CD4-positive, alpha-beta T cell treated with Interleukin-2 at 100 ng/mL for 4 hours (primary cell): Measurements from ENCODE around the gene USP31.

Experiments used
- DNase-seq: peaks from one replicate; pipeline ENCODE4 v3.0.0-alpha.2; 2020; ENCODE audit warnings: low spot score

The USP31 gene, protein sequence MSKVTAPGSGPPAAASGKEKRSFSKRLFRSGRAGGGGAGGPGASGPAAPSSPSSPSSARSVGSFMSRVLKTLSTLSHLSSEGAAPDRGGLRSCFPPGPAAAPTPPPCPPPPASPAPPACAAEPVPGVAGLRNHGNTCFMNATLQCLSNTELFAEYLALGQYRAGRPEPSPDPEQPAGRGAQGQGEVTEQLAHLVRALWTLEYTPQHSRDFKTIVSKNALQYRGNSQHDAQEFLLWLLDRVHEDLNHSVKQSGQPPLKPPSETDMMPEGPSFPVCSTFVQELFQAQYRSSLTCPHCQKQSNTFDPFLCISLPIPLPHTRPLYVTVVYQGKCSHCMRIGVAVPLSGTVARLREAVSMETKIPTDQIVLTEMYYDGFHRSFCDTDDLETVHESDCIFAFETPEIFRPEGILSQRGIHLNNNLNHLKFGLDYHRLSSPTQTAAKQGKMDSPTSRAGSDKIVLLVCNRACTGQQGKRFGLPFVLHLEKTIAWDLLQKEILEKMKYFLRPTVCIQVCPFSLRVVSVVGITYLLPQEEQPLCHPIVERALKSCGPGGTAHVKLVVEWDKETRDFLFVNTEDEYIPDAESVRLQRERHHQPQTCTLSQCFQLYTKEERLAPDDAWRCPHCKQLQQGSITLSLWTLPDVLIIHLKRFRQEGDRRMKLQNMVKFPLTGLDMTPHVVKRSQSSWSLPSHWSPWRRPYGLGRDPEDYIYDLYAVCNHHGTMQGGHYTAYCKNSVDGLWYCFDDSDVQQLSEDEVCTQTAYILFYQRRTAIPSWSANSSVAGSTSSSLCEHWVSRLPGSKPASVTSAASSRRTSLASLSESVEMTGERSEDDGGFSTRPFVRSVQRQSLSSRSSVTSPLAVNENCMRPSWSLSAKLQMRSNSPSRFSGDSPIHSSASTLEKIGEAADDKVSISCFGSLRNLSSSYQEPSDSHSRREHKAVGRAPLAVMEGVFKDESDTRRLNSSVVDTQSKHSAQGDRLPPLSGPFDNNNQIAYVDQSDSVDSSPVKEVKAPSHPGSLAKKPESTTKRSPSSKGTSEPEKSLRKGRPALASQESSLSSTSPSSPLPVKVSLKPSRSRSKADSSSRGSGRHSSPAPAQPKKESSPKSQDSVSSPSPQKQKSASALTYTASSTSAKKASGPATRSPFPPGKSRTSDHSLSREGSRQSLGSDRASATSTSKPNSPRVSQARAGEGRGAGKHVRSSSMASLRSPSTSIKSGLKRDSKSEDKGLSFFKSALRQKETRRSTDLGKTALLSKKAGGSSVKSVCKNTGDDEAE (N-terminal part only)

GRCh38 chr16:23149267-23149992 is at the start of gene USP31:
TSS of gene USP31 (minus strand) at chr16:23149452. CDS start at chr16:23149270, 182 bp downstream.
- DNase-seq = peak; percentile 90

DNA sequence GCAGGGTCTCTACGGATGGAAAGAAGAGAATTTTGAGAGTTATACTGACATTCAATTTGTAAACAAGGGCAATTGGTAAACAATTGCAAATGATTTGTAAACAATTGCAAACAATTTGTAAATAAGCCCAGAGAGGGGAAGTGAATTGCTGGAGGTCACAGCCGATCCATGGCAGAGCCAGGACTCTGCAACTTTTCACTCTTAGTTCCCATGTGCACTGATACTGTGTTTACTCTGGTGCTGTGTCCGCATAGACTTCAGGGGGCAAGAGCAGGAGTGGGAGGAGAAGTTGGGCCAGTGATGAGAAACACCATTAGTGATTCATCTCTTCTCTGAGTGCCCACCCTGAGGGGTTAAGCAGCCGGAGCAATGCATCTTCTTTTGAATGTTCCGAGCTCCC is 47.3 kb upstream of the USP31 start:
- DNase-seq = no peak

GRCh38 chr16:23195366-23195978 is 46.2 kb upstream of the USP31 start:
- no peak for DNase-seq

DNA sequence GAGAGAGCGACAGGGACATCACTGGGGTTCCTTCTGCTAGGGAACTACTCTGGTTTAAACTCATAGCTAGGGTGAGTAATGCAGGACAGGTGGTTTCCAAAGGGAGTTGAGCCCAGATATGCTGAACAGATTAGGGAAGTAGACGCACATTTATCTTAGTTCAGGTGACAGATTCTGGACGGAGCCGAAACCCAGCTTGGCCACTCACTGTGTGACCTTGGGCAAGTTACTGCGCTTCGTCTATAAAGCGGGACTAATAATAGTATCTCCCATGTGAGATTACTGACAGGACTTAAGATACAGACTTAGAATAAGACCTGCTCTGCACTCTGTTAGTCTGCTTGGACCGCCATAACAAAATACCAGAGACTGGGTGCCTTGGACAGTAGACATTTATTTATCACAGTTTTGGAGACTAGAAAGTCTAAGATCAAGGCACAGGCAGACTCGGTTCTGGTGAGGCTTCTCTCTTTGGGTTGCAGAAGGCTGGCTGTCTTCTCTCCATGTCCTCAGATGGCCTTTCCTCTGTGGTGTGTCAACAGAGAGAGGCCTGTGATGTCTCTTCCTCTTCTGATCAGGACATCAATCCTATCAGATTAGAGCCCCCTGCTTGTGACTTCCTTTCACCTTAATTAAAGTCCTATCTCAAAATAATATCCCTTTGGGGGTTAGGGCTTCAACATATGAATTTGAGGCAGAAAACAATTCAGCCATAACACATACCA is 45.4 kb upstream of the USP31 start:
- DNase-seq = no peak

DNA sequence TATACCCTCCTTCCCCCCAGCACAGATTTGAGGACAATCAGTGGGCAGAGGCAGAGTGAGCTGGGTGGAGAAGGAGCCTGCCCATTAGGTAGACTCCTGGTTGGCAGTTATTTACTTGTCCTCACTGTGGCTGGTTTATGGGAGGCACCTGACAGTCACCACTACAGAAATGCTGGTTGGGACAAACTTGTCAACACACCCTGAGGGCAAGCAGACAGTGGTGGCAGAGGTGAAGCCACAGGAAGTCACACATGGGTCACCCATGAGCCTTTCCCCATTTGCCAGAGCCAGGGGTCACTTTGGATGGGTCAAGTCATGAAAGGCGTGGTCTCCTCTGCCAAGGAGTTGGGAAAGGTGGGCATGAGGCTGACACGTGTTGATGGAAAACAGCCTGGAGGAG is 39.7 kb upstream of the USP31 start:
- DNase-seq = no peak

DNA sequence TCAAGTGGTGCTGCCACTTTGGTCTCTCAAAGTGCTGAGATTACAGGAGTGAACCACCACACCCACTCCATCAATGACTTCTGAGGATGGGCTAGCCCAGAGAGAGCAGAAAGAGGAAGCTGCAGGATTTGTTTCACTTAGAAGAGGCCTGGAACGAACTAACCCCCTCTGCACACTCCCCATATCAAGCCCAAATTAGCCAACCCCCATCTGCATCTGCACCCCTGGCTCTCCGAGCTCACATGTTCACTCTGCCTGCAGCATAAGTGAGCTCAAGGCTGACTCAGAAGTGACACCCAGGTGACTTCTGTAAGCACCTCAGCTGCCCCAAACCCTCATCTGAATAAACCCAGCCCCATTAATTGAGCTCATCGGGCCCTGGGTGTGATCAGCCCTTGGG is 38.1 kb upstream of the USP31 start:
- DNase-seq = no peak

- no peak for DNase-seq
These were observed 36.9 kb upstream of the USP31 start for GRCh38 chr16:23186171-23186570.

DNA sequence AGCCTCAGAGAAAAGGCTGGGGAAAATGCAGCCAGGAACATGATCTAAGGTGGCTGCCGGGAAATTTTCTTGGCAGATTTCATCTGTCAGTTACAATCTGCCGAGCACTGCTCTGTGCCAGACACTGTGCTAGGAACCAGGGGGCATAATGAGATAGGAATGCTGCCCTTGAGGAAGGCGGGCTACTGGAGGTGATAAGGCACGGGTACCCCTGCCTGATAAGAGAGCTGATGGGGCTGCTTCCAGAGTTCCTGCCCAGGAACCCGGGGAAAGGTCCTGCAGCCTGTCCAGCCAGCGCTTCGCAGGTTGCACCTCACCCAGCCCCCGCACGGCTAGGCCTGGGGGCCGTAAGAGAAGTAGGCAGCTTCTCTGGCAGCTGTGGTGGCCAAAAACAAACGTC is 36.4 kb upstream of the USP31 start:
- no peak for DNase-seq

- DNase-seq = no peak
These were observed 34.3 kb upstream of the USP31 start for GRCh38 chr16:23183543-23183862.

DNA sequence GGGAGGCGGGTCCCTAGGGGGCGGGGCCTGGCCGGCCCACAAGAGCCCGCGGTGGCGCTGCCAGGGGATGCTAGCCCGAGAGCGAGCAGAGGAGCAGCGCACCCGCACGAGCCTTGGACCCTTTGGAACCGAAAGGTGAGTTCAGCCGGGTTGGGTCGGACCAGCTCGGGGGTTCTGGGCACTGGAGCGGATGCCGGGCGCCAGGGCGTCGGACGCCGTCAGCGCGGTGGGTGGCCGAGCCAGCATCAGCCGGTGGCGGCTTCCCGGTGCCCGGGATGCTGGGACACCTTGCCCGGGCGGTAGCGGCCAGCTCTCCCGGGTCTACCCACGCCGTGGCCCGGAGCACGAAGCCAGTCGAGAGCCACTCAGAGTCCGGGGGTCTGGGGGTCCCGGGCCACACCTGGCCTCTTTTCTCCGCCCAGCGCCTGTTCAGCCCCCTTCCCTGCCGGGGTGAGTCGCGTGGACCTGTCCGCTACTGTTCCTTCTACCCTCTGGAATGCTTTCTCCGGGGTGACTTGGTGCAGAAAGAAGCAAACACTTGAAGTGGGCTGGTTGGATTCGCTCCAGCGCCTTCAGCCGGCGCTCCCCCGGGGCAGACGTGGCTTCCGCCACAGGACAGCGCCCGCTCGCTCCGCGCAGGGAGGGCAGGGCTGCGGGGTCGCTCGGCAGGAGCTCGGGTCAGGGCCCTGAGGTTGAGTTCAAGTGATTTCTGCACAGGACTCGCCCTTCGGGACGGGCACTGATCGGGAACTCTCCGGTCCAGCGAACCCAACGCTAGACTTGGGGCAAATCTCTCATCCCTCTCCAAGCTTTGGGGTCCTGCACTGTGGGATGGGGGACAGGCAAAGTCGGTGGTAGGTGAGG is 33.7 kb upstream of the USP31 start, which contains the start of gene SCNN1G:
TSS of gene SCNN1G (plus strand) at position 67 of the 864 bp plus-strand sequence. CDS start 3,527 bp downstream, outside the sequence.
- no peak for DNase-seq

- peak; percentile 67 for DNase-seq
These were observed 33.0 kb upstream of the USP31 start for GRCh38 chr16:23182206-23182678.

DNA sequence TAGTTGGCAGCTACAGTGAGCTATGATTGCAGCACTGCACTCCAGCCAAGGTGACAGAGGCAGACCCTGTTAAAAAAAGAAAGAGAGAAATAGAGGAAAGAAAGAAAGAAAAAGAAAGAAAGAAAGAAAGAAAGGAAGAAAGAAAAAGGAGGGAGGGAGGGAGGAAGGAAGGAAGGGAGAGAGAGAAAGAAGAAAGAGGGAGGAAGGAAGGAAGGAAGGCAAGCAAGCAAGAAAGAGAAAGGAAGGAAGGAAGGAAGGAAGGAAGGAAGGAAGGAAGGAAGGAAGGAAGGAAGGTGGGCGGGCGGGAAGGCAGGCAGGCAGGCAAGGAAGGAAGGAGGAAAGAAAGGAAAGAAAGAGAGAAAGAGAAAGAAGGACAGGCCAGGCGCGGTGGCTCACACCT is 32.3 kb upstream of the USP31 start:
- DNase-seq = no peak

- DNase-seq = no peak
These were observed 26.4 kb upstream of the USP31 start for GRCh38 chr16:23175651-23176050.

GRCh38 chr16:23174622-23175021 is 25.4 kb upstream of the USP31 start:
- no peak for DNase-seq

- no peak for DNase-seq
These were observed 23.7 kb upstream of the USP31 start for GRCh38 chr16:23172994-23173393.

- no peak for DNase-seq
These were observed 23.3 kb upstream of the USP31 start for GRCh38 chr16:23172583-23172982.

DNA sequence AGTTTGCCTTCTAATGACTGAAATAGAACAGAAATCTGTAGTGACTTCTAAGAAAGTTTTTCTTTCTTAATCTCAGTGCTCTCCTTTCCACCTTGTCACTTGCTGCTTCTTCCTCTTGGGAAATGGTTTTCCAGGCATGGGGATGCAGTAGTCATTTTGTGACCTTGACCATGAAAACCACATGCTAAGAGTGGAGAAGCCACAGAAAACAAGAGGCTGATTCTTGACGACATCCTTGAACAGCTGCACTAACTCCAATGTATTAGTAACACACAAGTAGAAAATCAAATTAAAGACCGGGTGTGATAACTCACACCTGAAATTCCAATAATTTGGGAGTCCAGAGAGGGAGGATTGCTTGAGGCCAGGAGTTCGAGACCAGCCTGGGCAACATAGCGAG is 15.5 kb upstream of the USP31 start:
- no peak for DNase-seq

DNA sequence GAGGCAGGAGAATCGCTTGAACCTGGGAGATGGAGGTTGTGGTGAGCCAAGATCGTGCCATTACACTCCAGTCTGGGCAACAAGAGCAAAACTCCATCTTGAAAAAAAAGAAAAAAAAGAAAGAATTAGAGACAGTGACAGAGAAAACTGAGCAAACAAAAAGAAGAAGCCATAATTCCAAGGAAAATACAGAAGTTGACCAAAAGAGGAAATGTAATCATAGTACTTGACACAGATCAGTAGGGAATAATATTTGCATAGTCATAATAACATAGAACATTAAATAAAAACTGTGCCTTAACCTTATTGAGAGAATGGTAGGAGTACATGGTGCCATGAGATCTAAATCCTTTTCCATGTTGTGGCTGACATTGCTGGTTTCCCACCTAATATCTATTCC is 14.7 kb upstream of the USP31 start:
- no peak for DNase-seq

- DNase-seq = no peak
These were observed 11.3 kb upstream of the USP31 start for GRCh38 chr16:23160574-23160973.
